Pulmonary artery endothelial cell (primary cell): ENCODE results near the gene GABRG3. TPM values are rescaled to one million over a fixed set of nuclear protein-coding genes. Genes with fewer than 3 reads are reported as not detected.

ENCODE experiments used
- DNase-seq: peaks from one replicate; pipeline ENCODE4 v3.0.0-alpha.2; 2011; ENCODE audit warnings: low read depth, low spot score
- total RNA-seq: library from RNA; depleted of rRNA; stranded (reverse); fragments of >200 nt; gene quantifications from 2 replicates; pipeline ENCODE4 v1.2.3, GENCODE V29; 2014

The GABRG3 gene
- total RNA-seq, 1 donor from 2014 or later = not detected

GRCh38 chr15:27095886-27096624, 125.1 kb downstream of the GABRG3 start:
- no peak for DNase-seq

GRCh38 chr15:27097506-27097905, 126.5 kb downstream of the GABRG3 start:
- DNase-seq = no peak

DNA sequence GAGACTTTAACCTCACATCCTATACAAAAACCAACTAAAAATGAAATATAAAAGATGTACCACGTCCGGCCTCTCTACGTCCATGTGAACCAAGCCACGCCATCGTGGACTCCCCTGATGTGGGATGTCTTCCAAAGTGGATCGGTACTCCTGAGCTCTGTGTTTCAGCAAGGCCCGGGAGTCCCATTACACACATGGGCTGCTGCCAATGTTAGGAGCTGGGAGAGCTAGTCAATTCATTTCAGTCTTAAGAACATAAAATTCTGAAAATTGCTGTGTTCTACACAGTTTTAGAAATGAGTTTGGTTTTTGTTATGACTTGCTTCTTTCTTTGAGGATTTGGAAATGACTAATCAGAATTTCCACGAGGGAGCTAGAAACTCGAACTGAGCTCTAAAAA, 131.0 kb downstream of the GABRG3 start:
- no peak for DNase-seq

DNA sequence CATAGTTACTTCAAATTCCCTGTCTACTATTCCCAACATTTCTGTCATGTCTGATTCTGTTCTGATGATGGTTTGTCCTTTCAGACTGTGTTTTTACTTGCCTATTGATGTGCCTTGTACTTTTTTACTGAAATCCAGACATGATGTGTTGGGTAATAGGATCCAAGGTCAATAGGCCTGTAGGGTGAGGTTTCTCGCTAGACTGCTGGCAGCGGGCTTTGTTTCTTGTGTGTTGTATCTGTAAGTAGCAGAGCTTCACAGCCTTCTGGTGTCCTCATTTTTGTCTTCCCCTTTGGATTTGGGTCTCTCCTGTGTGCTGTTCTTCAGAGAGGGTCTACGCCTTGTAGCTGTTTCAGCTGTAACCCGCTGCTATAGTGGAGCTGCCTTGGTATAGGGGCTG, 140.3 kb downstream of the GABRG3 start:
- DNase-seq = no peak

DNA sequence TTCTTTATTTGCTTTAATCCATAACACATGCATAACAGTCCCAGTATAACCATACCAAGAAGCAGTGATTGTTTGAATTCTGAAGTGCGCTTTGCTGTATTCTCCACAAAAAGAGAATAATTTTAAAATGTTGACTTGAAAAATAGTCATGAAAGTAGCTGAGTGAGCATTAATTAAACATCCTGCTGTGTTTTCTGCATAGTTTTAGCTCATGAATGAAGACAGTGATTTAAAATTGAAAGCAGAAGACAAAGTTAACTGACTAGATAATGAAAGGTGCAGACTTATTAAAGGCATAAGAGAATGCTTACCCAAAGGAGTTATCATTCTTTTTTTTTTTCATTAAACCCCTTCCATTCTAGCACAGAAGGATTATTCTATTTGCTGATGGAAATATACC, 143.5 kb downstream of the GABRG3 start:
- DNase-seq = no peak

DNA sequence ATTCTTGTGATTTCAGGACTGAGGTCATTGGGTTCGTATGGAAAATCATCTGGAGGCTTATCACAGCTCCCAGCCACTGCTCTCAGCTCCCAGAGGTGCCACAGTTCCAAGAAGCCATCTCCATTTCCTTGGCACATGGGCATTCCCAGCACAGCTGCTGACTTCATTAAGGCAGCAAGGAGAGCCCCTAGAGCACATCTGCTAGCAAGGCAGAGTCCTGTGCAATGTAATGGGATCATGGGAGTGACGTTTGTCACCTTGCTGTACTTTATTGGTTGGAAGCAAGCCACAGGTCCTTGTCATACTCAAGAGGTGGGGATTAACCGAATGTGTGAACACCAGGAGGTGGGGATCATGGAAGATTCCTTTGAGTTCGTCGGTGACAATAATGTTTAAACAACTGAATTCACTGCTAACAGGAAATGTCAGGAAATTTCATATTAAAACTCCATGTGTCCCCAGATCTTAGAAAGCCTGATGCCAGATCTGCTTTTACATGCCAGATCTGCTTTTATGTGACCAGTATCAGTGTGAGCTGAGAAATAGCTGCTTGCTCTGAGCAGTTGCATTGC, 148.8 kb downstream of the GABRG3 start:
- DNase-seq = no peak

DNA sequence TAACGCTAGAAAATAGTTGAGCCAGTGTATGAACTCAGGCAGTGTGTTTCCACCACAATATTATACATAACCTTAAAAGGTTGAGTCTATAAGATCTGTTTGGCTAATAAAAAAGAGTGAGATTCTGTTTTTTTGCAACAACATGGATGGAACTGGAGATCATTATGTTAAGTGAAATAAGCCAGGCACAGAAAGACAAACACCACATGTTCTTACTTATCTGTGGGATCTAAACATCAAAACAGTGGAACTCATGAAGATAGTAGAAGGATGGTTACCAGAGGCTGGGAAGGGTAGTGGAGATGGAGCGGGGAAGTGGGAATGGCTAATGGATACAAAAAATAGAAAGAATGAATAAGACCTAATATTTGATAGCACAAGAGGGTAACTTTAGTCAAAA, 150.7 kb downstream of the GABRG3 start:
- no peak for DNase-seq

- no peak for DNase-seq
These were observed 152.3 kb downstream of the GABRG3 start for GRCh38 chr15:27123291-27123690.

DNA sequence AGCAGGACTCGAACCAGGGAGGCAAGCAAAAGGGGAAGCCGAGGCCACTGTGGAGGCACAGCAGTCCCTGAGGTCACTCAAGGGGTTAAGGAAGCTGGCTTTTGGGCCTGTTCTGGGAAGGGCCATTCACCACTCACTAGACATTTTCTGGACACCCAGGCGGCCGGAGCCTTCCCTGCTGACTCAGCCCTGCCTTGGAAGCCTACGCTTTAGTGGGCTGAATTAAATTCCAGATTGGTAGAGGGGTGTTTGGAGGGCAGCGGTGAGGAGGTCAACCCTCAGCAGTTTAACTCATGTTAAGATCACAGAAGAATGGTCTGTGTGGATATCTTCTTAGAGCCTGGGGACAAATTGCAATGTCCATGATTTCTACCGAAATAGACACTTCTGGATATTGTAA, 152.8 kb downstream of the GABRG3 start:
- no peak for DNase-seq

DNA sequence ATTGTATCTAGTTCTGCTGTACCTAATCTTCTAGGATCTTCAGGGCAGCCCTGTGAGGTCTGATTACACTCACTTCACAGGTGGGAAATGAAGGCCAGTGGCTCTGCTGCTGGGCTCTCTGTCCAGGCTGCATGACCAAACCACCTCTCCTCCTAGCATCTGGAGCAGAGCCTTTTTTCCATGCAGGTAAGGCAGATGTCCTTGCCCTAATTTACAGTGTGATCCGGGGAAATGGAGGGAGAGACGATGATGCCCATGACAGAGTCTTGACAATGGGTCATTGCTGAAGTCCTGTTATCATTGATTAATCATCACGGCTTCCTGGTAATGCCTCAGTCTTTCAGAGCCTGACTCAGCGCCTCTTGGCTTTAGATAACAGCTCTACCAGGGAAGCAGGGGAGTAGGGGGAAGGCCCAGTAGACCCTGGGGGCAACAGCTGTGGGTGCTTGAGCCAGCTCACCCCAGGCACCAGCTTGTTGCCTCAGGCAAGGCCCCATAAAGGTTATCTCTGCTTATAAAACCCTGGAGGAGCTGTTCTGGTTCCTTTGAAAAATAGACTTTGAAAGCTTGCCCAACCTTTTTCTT, 153.4 kb downstream of the GABRG3 start:
- DNase-seq = no peak

- no peak for DNase-seq
These were observed 154.2 kb downstream of the GABRG3 start for GRCh38 chr15:27125185-27125584.

- no peak for DNase-seq
These were observed 155.5 kb downstream of the GABRG3 start for GRCh38 chr15:27126449-27126848.

DNA sequence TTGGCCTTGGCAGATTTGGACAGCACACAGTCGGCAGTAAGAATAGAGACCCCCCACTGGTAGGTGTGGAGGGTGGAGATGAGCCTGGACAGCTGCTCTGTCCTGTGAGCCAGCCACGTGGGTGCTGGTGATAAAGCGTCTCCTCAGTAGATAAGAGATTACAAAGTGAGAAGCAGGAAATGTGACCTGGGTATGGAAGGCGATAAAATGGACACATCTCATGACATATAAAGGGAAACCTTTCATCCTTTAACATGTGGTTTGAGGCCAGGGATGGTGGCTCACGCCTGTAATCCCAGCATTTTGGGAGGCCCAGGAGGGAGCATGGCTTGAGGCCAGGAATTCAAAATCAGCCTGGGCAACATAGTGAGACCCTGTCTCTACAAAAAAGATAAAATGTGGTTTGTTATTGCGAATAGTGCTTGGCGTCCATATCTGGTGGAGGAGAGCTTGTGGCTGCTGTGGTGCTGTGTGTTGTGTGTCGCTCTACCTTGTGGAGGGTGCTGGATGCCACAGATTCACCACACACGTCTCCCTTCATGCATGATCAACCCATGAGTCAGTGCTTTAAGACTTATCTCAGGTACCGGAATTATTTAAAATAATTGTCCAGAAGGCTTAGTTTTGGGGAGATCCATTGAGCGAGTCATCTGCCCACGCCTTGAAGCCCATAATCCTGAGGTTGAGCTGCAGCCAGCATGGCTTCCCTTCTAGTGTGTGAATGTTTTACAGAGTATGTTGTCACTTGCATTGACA, 157.0 kb downstream of the GABRG3 start:
- DNase-seq = no peak

- DNase-seq = no peak
These were observed 162.3 kb downstream of the GABRG3 start for GRCh38 chr15:27133249-27133648.

DNA sequence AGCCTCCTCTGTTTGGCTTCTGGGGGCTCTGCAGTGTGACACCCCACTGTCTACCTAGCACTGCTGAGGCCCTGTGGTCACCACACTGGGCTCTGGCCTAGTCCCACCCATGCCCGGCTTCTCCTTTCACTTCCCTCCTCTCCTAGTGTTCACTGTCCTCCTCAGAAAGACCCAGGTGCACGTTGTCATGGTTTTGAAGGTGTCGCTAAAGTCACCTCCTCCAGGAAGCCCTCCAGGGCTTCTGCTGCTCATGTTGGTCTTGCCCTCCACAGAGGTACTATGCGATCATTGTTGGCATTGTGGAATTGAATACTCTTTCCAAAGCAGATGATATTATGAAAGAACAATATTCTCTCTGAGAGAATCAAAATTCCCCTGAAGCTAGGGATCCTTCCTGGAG, 163.5 kb downstream of the GABRG3 start:
- no peak for DNase-seq

DNA sequence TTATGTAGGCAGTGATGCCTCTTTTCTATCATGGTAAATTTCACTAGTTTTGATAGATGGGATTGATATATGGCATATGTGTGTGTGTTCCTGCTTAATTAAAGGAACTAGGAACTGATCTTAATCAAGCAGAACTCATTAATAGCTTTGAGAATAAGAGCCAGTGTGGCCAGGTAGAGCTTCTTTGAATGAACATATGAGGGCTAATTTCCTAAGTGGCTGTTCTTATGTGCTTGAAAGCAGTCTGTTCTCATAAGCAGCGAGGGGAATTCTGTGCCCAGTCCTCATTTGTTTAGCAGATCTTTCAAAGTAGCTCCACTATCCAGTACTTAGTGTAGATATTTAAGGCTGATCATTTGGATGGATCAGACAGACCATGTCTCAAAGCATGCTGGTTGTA, 164.2 kb downstream of the GABRG3 start:
- DNase-seq = no peak

- no peak for DNase-seq
These were observed 166.1 kb downstream of the GABRG3 start for GRCh38 chr15:27137127-27137526.

GRCh38 chr15:27165590-27165989, 194.6 kb downstream of the GABRG3 start:
- no peak for DNase-seq

DNA sequence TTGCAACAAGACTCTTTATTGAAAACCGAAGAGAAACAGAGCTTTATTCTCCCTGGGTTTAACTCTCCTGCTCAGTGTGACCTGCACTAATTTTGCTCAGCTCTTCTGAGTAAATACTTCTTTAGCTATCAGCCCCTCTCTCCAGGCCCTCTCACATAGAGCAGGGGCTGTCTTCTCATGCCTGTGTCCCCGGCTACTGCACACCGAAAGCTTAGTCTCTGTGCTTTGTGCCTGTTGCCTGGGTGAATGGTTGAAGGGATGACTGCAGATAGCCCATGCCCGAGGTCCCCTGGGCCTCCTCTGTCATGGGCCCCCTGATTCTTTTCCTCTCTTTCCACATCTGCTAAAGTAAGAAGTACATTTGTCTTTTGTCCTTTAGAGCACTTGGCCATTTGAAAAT, 195.9 kb downstream of the GABRG3 start:
- DNase-seq = no peak

DNA sequence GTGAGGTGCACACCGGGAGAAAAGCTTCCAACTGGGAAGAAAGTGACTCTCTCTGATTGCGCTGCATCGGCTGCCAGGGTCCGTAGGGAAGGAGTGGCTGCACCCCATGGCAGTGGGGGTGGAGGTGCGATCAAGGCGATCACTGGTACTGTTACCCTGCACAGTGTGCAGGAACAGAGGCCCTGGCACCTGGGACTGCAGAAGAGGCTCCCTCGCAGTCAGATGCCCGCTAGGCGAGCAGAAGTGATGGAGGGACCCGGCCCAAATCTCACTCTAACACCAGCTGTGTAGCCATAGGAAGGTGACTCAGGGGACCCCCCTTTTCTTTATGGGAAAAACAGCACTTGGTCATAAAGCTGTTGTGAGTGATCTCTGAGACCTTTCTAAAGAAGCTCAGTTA, 196.8 kb downstream of the GABRG3 start:
- no peak for DNase-seq

DNA sequence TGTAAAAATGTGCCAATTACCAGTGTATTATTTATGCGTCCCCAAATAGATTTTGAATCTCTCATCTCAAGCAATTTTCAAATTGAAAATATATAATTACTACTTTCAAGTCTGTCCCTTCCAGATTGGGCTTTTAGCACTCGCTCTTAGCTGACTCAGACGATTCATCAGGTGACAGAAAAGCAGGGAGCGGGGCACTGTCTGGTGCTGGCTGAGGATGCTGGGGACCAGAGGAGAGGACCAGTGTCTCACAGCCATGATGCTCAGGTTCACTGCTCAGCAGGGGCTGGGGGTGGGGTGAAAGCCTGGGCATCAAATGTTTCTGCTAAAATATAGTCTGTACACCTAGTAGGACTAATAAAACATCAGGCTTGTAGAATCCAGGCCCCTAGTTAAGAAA, 199.9 kb downstream of the GABRG3 start:
- DNase-seq = no peak

GRCh38 chr15:27172821-27173220, 201.8 kb downstream of the GABRG3 start:
- DNase-seq = no peak
